HepG2 (cell line): ENCODE data around the gene IRF1. TPM values are rescaled to one million over a fixed set of nuclear protein-coding genes. Genes with fewer than 3 reads are reported as not detected.
A peak's percentile ranks its signal among the peaks of the same experiment; 100 is the strongest.

Source experiments
- CBX5 ChIP-seq: sonication (generic); formaldehyde crosslinking; IDR thresholded peaks from 2 replicates; pipeline ENCODE4 v1.4.0; 2020; ENCODE audit warnings: missing genetic modification reagents, borderline replicate concordance
- CSRNP2 ChIP-seq: sonication (generic); formaldehyde crosslinking; conservative IDR thresholded peaks from 2 replicates; pipeline ENCODE4 v1.8.0; 2022; ENCODE audit warnings: low read depth, missing genetic modification reagents
- GABPA ChIP-seq, 2 experiments: IDR thresholded peaks; 2 replicates each; pipeline ENCODE4 v1.6.1; 2011 to 2016; ENCODE audit warnings: low read depth in 2 of 2, low read length in 1 of 2, missing biosample characterization in 1 of 2, missing genetic modification characterization in 1 of 2
- KDM5A ChIP-seq: fragments of 200-600 bp; sonication (generic); IDR thresholded peaks from 2 replicates; pipeline ENCODE4 v1.7.0; 2018; ENCODE audit warnings: antibody characterized with exemption, mild to moderate bottlenecking, low read length, borderline replicate concordance
- MAX ChIP-seq: IDR thresholded peaks from 2 replicates; pipeline ENCODE4 v1.6.1; 2012; ENCODE audit warnings: inconsistent platforms
- NR2F6 ChIP-seq, 2 experiments: IDR thresholded peaks; 2 replicates each; pipeline ENCODE4 v1.6.1; 2016; ENCODE audit warnings: antibody characterized with exemption in 1 of 2, mild to moderate bottlenecking in 1 of 2
- POLR2A ChIP-seq, 2 experiments: IDR thresholded peaks; 2 replicates each; pipeline ENCODE4 v1.6.1; 2011; ENCODE audit warnings: low read depth in 2 of 2, low read length in 2 of 2, mild to moderate bottlenecking in 1 of 2, moderate library complexity in 1 of 2; ENCODE audit not compliant: insufficient read depth in 1 of 2
- RARA ChIP-seq: IDR thresholded peaks from 2 replicates; pipeline ENCODE4 v1.6.1; 2016; ENCODE audit warnings: missing genetic modification reagents, missing compliant biosample characterization
- THAP11 ChIP-seq: IDR thresholded peaks from 2 replicates; pipeline ENCODE4 v1.6.1; 2016; ENCODE audit warnings: missing biosample characterization, missing genetic modification reagents
- THRA ChIP-seq: sonication (generic); formaldehyde crosslinking; IDR thresholded peaks from 2 replicates; pipeline ENCODE4 v1.4.0; 2020; ENCODE audit warnings: missing genetic modification reagents, borderline replicate concordance
- ZBTB7B ChIP-seq: sonication (generic); formaldehyde crosslinking; IDR thresholded peaks from 2 replicates; pipeline ENCODE4 v1.4.0; 2020; ENCODE audit warnings: missing genetic modification reagents
- ZFP90 ChIP-seq: sonication (generic); formaldehyde crosslinking; IDR thresholded peaks from 2 replicates; pipeline ENCODE4 v1.8.0; 2022; ENCODE audit warnings: missing genetic modification reagents, mild to moderate bottlenecking, inconsistent platforms, borderline replicate concordance
- ZNF816 ChIP-seq: sonication (generic); formaldehyde crosslinking; IDR thresholded peaks from 2 replicates; pipeline ENCODE4 v1.8.0; 2022; ENCODE audit warnings: missing genetic modification reagents, mild to moderate bottlenecking, borderline replicate concordance
- polyA plus RNA-seq, 8 experiments: library from polyadenylated mRNA; depleted of rRNA in 3 of 8; stranded (reverse) in 7 of 8; unstranded in 1 of 8; fragments of >200 nt; fragmentation: Illumina TruSeq in 4 of 8; extraction: Trizol in 4 of 8; gene quantifications; 2 replicates each; pipeline versions ENCODE4 v1.2.1 to v1.2.3, GENCODE V29; 2011 to 2016; ENCODE audit warnings: low read depth in 4 of 8, missing spikeins in 1 of 8, mixed read lengths in 1 of 8; ENCODE audit not compliant: insufficient read depth in 1 of 8
- total RNA-seq, 5 experiments: library from RNA; depleted of rRNA; stranded (reverse); fragments of >200 nt; fragmentation: Illumina TruSeq; extraction: Trizol; gene quantifications; 2 replicates each; pipeline ENCODE4 v1.2.3, GENCODE V29; 2016; ENCODE audit warnings: low read depth in 1 of 5
- TF ChIP-seq, protein P1 (sequence below): sonication (generic); formaldehyde crosslinking; IDR thresholded peaks from 2 replicates; pipeline ENCODE4 v1.5.0; 2020; ENCODE audit warnings: missing genetic modification reagents
- TF ChIP-seq, protein P2 (sequence below): sonication (generic); formaldehyde crosslinking; IDR thresholded peaks from 2 replicates; pipeline ENCODE4 v1.4.0; 2020; ENCODE audit warnings: mild to moderate bottlenecking, missing genetic modification reagents
- TF ChIP-seq, protein P3 (sequence below), 2 experiments: fragments of 450-650 bp in 1 of 2; sonication (generic) in 1 of 2; formaldehyde crosslinking; IDR thresholded peaks; 2 replicates each; pipeline versions ENCODE4 v1.5.0 to v1.8.0; 2020 to 2022; ENCODE audit warnings: mild to moderate bottlenecking in 1 of 2, missing genetic modification reagents in 1 of 2

Gene IRF1
- total and polyA plus RNA-seq, 2 of the 13 experiments (the other 11 are each of a cell fraction or from before 2014, with no cell fraction given): 4.1 to 8.8 TPM

DNA sequence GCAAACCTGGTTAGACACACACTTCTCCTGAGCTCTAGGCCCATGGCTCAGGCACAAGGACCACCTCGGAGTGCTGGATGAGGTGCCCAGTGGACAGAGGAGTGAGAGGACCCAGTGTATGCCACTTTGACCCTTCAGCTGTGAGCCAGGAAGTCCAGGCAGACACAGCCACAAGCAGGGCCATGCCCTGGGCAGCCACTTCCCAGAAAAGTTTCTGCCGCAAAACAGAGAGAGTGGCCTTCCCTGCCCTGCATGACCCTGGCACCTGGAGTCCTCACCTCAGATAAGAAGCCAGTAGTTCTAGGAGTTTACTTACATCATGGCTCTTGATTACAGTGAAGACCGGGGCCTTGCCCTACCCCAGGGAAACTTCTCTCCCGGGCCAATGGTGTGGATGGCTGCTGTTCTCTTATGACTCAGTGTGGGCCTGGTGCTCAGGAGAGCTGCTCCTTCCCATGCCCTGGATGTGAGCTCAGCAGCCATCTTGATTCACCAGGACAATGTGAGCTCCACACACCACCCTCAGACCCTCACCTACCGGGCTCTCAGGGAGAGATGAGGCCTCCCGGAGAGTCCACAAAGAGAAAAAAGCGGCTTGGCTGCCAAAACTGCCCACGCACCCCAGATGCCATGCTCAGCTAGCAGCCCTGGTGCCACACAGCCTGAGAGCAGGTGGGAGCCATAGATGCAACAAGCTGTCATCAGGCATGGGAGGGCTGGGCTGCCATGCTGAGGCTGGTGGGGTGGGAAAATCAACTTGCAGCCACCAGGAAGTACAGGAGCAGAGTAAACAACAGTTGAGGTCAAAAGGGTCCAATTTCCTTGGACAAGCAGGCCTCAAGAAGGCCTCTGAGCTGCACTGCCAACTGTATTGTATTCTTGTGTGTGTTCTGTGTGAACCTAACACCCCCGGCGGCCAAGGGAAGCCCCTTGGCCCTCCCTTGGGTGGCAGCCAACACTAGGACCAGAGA, 11.7 kb upstream of the IRF1 start (continued):
- TF ChIP-seq THRA (peak; percentile 61; the same call in 1 of the 2 replicates), MAX (peak; percentile 68), CBX5 (CRISPR knock-in tag) (no peak), POLR2A (IDR thresholded peaks at IDR 0.05; ENCODE audit: insufficient read depth in 1 of 2, low read depth in 2 of 2, low read length in 2 of 2) (no peak), ZBTB7B (peak; percentile 48; the same call in 1 of the 2 replicates), KDM5A (no peak), ZNF816 (CRISPR knock-in tag) (no peak), ZFP90 (0 out of 2 replicates have a peak, but pooled peaks have one; percentile 38), CSRNP2 (no peak), RARA (peak; percentile 88), NR2F6 (IDR thresholded peaks at IDR 0.05) (peak; percentile 38; the same call in 1 of the 2 replicates), NR2F6 (CRISPR knock-in tag; IDR thresholded peaks at IDR 0.05) (peak; percentile 57), GABPA (IDR thresholded peaks at IDR 0.05; ENCODE audit: low read depth, low read length) (no peak), GABPA (CRISPR knock-in tag; IDR thresholded peaks at IDR 0.05; ENCODE audit: low read depth) (peak; percentile 52), THAP11 (no peak)
- TF ChIP-seq, protein P1, sequence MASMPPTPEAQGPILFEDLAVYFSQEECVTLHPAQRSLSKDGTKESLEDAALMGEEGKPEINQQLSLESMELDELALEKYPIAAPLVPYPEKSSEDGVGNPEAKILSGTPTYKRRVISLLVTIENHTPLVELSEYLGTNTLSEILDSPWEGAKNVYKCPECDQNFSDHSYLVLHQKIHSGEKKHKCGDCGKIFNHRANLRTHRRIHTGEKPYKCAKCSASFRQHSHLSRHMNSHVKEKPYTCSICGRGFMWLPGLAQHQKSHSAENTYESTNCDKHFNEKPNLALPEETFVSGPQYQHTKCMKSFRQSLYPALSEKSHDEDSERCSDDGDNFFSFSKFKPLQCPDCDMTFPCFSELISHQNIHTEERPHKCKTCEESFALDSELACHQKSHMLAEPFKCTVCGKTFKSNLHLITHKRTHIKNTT: no peak
- TF ChIP-seq, protein P2, sequence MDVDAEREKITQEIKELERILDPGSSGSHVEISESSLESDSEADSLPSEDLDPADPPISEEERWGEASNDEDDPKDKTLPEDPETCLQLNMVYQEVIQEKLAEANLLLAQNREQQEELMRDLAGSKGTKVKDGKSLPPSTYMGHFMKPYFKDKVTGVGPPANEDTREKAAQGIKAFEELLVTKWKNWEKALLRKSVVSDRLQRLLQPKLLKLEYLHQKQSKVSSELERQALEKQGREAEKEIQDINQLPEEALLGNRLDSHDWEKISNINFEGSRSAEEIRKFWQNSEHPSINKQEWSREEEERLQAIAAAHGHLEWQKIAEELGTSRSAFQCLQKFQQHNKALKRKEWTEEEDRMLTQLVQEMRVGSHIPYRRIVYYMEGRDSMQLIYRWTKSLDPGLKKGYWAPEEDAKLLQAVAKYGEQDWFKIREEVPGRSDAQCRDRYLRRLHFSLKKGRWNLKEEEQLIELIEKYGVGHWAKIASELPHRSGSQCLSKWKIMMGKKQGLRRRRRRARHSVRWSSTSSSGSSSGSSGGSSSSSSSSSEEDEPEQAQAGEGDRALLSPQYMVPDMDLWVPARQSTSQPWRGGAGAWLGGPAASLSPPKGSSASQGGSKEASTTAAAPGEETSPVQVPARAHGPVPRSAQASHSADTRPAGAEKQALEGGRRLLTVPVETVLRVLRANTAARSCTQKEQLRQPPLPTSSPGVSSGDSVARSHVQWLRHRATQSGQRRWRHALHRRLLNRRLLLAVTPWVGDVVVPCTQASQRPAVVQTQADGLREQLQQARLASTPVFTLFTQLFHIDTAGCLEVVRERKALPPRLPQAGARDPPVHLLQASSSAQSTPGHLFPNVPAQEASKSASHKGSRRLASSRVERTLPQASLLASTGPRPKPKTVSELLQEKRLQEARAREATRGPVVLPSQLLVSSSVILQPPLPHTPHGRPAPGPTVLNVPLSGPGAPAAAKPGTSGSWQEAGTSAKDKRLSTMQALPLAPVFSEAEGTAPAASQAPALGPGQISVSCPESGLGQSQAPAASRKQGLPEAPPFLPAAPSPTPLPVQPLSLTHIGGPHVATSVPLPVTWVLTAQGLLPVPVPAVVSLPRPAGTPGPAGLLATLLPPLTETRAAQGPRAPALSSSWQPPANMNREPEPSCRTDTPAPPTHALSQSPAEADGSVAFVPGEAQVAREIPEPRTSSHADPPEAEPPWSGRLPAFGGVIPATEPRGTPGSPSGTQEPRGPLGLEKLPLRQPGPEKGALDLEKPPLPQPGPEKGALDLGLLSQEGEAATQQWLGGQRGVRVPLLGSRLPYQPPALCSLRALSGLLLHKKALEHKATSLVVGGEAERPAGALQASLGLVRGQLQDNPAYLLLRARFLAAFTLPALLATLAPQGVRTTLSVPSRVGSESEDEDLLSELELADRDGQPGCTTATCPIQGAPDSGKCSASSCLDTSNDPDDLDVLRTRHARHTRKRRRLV (CRISPR knock-in tag): no peak
- TF ChIP-seq, protein P3, sequence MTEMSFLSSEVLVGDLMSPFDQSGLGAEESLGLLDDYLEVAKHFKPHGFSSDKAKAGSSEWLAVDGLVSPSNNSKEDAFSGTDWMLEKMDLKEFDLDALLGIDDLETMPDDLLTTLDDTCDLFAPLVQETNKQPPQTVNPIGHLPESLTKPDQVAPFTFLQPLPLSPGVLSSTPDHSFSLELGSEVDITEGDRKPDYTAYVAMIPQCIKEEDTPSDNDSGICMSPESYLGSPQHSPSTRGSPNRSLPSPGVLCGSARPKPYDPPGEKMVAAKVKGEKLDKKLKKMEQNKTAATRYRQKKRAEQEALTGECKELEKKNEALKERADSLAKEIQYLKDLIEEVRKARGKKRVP (CRISPR knock-in tag; IDR thresholded peaks at IDR 0.05): no peak
